Testis (tissue), 2 donors: ENCODE data around the gene ITPKB.

Experiments
- CTCF ChIP-seq, 3 experiments: fragments of 450-650 bp in 2 of 3; fragments of 200-600 bp in 1 of 3; sonication (generic) in 1 of 3; IDR thresholded peaks; one replicate each; pipeline ENCODE4 v1.5.1; 2016 to 2019; ENCODE audit warnings: antibody characterized with exemption in 3 of 3, mild to moderate bottlenecking in 2 of 3, moderate library complexity in 1 of 3
- POLR2A ChIP-seq: fragments of 450-650 bp; IDR thresholded peaks from one replicate; pipeline ENCODE4 v1.6.1; 2017; ENCODE audit warnings: antibody characterized with exemption, mild to moderate bottlenecking, moderate library complexity

- no peak for TF ChIP-seq POLR2A
- TF ChIP-seq CTCF (IDR thresholded peaks at IDR 0.05): no peak
Measured at GRCh38 chr1:226618380-226618779, 120.7 kb downstream of the ITPKB start.
